Endothelial cell (in vitro differentiated cells): ENCODE results near the gene FARS2. TPM values are rescaled to one million over a fixed set of nuclear protein-coding genes. Genes with fewer than 3 reads are reported as not detected.

Source experiments
- DNase-seq: peaks from one replicate; pipeline ENCODE4 v3.0.0; 2021; ENCODE audit warnings: low spot score
- H3K27ac Mint-ChIP-seq: one replicate; pipeline ENCODE4 v1.8.0; 2021; ENCODE audit warnings: mixed read lengths, inconsistent platforms; ENCODE audit not compliant: unreplicated experiment
- H3K27me3 Mint-ChIP-seq: one replicate; pipeline ENCODE4 v1.8.0; 2021; ENCODE audit warnings: mild to moderate bottlenecking, moderate library complexity, mixed read lengths, inconsistent platforms; ENCODE audit not compliant: unreplicated experiment
- H3K36me3 Mint-ChIP-seq: one replicate; pipeline ENCODE4 v1.8.0; 2021; ENCODE audit warnings: mild to moderate bottlenecking, low read depth, mixed read lengths, inconsistent platforms; ENCODE audit not compliant: unreplicated experiment
- H3K4me1 Mint-ChIP-seq: one replicate; pipeline ENCODE4 v1.8.0; 2021; ENCODE audit warnings: mild to moderate bottlenecking, mixed read lengths, inconsistent platforms; ENCODE audit not compliant: unreplicated experiment
- H3K4me3 Mint-ChIP-seq: one replicate; pipeline ENCODE4 v1.8.0; 2021; ENCODE audit warnings: mild to moderate bottlenecking, mixed read lengths, inconsistent platforms; ENCODE audit not compliant: unreplicated experiment
- H3K9me3 Mint-ChIP-seq: one replicate; pipeline ENCODE4 v1.8.0; 2021; ENCODE audit warnings: mixed read lengths, inconsistent platforms; ENCODE audit not compliant: unreplicated experiment
- CTCF ChIP-seq: fragments of 200-600 bp; sonication (generic); IDR thresholded peaks from one replicate; pipeline ENCODE4 v1.5.0; 2021; ENCODE audit warnings: antibody characterized with exemption; ENCODE audit not compliant: unreplicated experiment
- total RNA-seq: library from RNA; stranded (reverse); fragmentation: NEBNext Ultra II Directional; extraction: Animal tissue kit (Norgen Biotek cat#: 25700); gene quantifications from one replicate; pipeline ENCODE4 v1.2.1, GENCODE V29; 2021; ENCODE audit not compliant: unreplicated experiment

Gene FARS2
- total RNA-seq, 1 donor from 2014 or later, result 17.8 TPM

GRCh38 chr6:5638666-5639065 is 377.4 kb downstream of the FARS2 start:
- no peak for TF ChIP-seq CTCF
- H3K36me3 Mint-ChIP-seq, result peaks cover 11% of the 10 kb centered on the region
- no peak overlapping the region for H3K27ac Mint-ChIP-seq
- H3K9me3 Mint-ChIP-seq, result peaks cover 6% of the 10 kb centered on the region
- DNase-seq, result no peak
- H3K27me3 Mint-ChIP-seq, result no peaks in the 10 kb centered on the region
- no peak overlapping the region for H3K4me3 Mint-ChIP-seq
- H3K4me1 Mint-ChIP-seq, result no peaks in the 10 kb centered on the region

GRCh38 chr6:5639193-5639592 is 377.9 kb downstream of the FARS2 start:
- Mint-ChIP-seq H3K27me3 (no peaks in the 10 kb centered on the region), H3K9me3 (peaks cover 6% of the 10 kb centered on the region), H3K4me3 (no peak overlapping the region), H3K27ac (no peak overlapping the region), H3K4me1 (no peaks in the 10 kb centered on the region), H3K36me3 (peaks cover 11% of the 10 kb centered on the region)
- TF ChIP-seq CTCF, result no peak
- no peak for DNase-seq

GRCh38 chr6:5640614-5641013 is 379.3 kb downstream of the FARS2 start:
- peaks cover 11% of the 10 kb centered on the region for H3K36me3 Mint-ChIP-seq
- no peaks in the 10 kb centered on the region for H3K27me3 Mint-ChIP-seq
- peaks cover under 1% of the 10 kb centered on the region for H3K4me1 Mint-ChIP-seq

GRCh38 chr6:5644523-5645185 is 383.3 kb downstream of the FARS2 start:
- Mint-ChIP-seq H3K4me3 (no peak overlapping the region), H3K27ac (no peak overlapping the region)
- DNase-seq, result no peak

More at GRCh38 chr6:5640614-5641013, 379.3 kb downstream of the FARS2 start:
- no peak for DNase-seq
- Mint-ChIP-seq H3K27ac (no peak overlapping the region), H3K9me3 (peaks cover 6% of the 10 kb centered on the region), H3K4me3 (no peak overlapping the region)
- no peak for TF ChIP-seq CTCF

More at GRCh38 chr6:5644523-5645185, 383.3 kb downstream of the FARS2 start:
- peaks cover 3% of the 10 kb centered on the region for H3K4me1 Mint-ChIP-seq
- TF ChIP-seq CTCF, result no peak
- H3K9me3 Mint-ChIP-seq, result peaks cover 6% of the 10 kb centered on the region
- peaks cover 11% of the 10 kb centered on the region for H3K36me3 Mint-ChIP-seq
- peaks cover 1% of the 10 kb centered on the region for H3K27me3 Mint-ChIP-seq
